Stimulated activated CD4-positive, alpha-beta T cell treated with anti-CD3 and anti-CD28 coated beads, Interleukin-4, amount 100 ng/mL, for 4 hours (primary cell): Measurements from ENCODE around the gene SLC38A5.
"Not testable (repeated sequence)": the region's sequence is repeated elsewhere in the genome, so short reads cannot be mapped to it uniquely, and the experiment has no call there.

Source experiments
- DNase-seq, 2 experiments: peaks; one replicate each; pipeline ENCODE4 v3.0.0-alpha.2; 2020

SLC38A5 gene

GRCh38 chrX:48467281-48467761 is 2.7 kb downstream of the SLC38A5 start:
- no peak for DNase-seq

- DNase-seq: peak; percentile 14 to 21
These were observed 3.4 kb downstream of the SLC38A5 start for GRCh38 chrX:48466696-48467095.

GRCh38 chrX:48465336-48465933 is 4.6 kb downstream of the SLC38A5 start:
- no peak for DNase-seq

GRCh38 chrX:48461830-48462229 is 8.2 kb downstream of the SLC38A5 start:
- no peak for DNase-seq

GRCh38 chrX:48460606-48461005 is 9.5 kb downstream of the SLC38A5 start:
- DNase-seq: no peak

GRCh38 chrX:48460031-48460430 is 10.0 kb downstream of the SLC38A5 start:
- no peak for DNase-seq

GRCh38 chrX:48459483-48459882 is 10.6 kb downstream of the SLC38A5 start:
- DNase-seq: no peak

- no peak for DNase-seq
These were observed 11.3 kb downstream of the SLC38A5 start for GRCh38 chrX:48458711-48459110.

- DNase-seq: no peak
These were observed 13.3 kb downstream of the SLC38A5 start for GRCh38 chrX:48456628-48457331.

GRCh38 chrX:48451708-48452107 is 18.4 kb downstream of the SLC38A5 start:
- no peak for DNase-seq

GRCh38 chrX:48450076-48450475 is 20.0 kb downstream of the SLC38A5 start:
- DNase-seq: no peak

- not testable (repeated sequence) for DNase-seq
These were observed 22.9 kb downstream of the SLC38A5 start for GRCh38 chrX:48447201-48447600.

- not testable (repeated sequence) for DNase-seq
These were observed 36.3 kb downstream of the SLC38A5 start for GRCh38 chrX:48433713-48434112.

- DNase-seq: not testable (repeated sequence)
These were observed 39.9 kb downstream of the SLC38A5 start for GRCh38 chrX:48430166-48430565.

- not testable (repeated sequence) for DNase-seq
These were observed 40.5 kb downstream of the SLC38A5 start for GRCh38 chrX:48429606-48430005.

GRCh38 chrX:48427027-48427716 is 42.9 kb downstream of the SLC38A5 start:
- DNase-seq: not testable (repeated sequence)

GRCh38 chrX:48411860-48412259 is 58.2 kb downstream of the SLC38A5 start, which contains the start of gene SSX4B:
TSS of gene SSX4B (minus strand) at chrX:48411960. CDS start at chrX:48411372, 588 bp downstream.
- not testable (repeated sequence) for DNase-seq
